HG02588 (cell line): ENCODE results near the gene AMPD2.

Experiments used
- ATAC-seq: cut with Tn5 transposase; IDR thresholded peaks from one replicate; pipeline ENCODE4 v1.9.1; 2021; ENCODE audit warnings: mild to moderate bottlenecking, moderate library complexity; ENCODE audit not compliant: unreplicated experiment

AMPD2 gene

GRCh38 chr1:109630081-109630897 is 10.7 kb downstream of the AMPD2 start:
- ATAC-seq: no peak

DNA sequence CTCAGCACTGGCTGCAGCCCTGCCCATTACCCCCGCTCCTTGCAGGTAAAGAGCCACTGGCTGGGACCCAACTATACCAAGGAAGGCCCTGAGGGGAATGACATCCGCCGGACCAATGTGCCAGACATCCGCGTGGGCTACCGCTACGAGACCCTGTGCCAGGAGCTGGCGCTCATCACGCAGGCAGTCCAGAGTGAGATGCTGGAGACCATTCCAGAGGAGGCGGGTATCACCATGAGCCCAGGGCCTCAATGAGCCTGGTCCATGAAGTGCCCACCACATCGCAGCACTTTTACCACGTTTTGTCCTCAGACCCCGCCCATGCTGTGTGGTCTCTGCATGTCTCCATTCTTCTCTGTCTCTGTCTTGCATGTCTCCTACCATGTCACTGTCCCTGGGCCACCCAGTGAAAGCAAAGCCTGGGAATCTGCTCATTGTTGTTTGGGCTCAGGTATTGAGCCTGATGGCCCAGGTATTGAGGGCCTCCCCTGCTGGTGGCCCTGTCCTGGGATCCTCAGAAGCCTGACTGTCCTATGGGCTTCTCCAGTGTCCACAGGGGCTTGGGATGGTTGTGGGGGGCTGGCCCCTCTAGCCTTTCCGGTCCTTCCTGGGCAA is 11.4 kb downstream of the AMPD2 start:
- ATAC-seq: no peak

- ATAC-seq: no peak
These were observed 12.2 kb downstream of the AMPD2 start for GRCh38 chr1:109631513-109632505.

- no peak for ATAC-seq
These were observed 13.2 kb downstream of the AMPD2 start for GRCh38 chr1:109632671-109633346.

DNA sequence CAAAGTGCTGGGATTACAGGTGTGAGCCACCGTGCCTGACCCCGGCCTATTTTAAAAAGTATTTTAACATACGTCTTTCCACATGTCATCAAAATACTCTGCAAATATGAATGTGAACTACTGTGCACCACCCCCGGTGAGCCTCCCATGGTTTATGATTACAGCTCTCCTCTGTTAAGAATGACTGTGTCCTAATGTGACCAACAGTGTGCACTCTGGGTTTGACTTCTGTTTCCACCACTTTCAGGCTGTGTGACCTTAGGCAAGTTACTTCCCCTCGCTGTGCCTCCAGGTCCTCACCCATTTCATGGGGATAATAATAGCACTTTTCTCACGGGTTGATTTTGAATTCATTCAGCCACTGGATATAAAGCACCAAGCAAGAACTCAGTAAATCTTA is 14.7 kb downstream of the AMPD2 start:
- ATAC-seq: no peak

GRCh38 chr1:109634771-109635750 is 15.4 kb downstream of the AMPD2 start:
- ATAC-seq: no peak

- ATAC-seq: no peak
These were observed 16.2 kb downstream of the AMPD2 start for GRCh38 chr1:109635862-109636200.

DNA sequence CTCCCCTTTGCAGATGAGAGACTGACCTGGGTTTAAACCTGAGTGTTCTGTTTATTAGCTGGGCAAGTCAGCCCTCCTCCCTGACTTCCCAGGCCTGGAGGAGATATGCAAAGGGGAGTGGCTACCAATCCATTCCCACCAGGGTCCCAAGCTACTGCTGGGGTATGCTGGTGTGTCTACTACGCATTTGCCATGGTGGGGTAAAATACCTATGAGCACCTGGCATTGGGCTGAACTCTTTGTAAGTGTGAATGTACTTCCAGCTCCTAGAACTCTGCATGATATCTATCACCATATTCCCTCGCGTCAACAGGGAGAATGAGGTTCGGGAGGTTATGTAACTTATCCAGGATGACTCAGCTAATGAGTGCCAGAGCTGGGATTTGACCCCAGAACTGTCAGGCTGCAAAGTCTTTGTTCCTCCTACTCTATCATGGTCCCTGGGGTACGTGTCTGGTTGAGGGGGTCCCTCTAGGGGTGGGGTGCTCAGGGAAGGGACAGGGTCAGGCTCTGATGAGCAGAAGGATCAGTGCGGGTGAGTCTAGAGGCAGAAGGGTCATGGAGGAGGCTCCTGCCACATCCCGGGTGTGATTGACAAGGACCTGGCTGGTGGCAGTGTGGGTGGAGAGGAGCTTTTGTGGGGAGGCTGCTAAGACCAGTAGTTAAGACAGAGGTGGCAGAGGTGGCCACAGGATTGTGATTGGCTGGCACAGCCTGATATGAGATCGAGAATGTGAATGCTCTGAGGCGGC is 16.7 kb downstream of the AMPD2 start:
- no peak for ATAC-seq

DNA sequence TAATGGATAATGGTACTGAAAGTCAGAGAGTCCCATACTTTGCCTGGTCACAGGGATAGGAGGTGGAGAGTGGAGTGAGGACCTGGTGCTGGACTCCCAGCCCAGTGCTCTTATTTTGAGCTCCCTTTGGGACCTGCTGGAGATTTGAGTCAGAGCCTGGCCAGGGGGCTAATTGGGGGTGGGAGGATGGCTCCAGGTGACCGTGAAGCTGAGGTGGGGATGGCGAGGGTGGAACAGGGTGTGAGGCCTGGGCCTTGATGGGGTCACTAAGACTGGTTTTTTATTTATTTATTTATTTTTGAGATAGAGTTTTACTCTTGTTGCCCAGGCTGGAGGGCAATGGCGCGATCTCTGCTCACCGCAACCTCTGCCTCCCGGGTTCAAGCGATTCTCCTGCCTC is 17.8 kb downstream of the AMPD2 start:
- ATAC-seq: no peak

GRCh38 chr1:109639063-109639840 is 19.6 kb downstream of the AMPD2 start:
- no peak for ATAC-seq

- ATAC-seq: no peak
These were observed 20.2 kb downstream of the AMPD2 start for GRCh38 chr1:109639841-109640184.

DNA sequence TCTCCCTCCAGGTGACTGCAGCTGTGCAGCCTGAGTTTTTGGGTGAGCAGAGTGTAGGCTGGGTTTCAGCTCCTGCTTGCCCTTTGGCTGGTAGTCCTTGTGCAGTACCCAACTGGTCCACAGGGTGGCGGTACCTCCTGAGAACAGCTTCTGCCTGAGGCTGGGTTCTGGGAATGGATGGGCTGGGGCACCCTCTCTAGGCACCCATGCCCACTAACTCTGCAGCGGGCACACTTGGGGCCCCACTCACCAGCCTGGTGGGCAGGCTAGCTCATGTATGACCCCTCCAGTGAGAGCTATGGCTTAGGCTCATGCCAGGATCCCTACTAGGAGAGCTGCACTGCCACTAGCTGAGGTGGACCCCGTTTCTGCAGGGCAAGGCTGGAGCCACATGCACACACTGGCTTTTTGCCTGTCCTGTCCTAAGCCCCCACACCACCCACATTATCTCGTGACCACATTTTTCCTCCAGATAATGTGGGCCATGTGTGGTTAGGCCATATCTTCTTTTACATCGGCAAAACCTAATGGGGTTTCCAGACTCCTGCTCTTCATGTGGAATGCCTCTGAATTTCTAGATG is 20.7 kb downstream of the AMPD2 start:
- peak; percentile 62 for ATAC-seq

- no peak for ATAC-seq
These were observed 21.6 kb downstream of the AMPD2 start for GRCh38 chr1:109641078-109641740.

- ATAC-seq: no peak
These were observed 22.2 kb downstream of the AMPD2 start for GRCh38 chr1:109641861-109642260.

DNA sequence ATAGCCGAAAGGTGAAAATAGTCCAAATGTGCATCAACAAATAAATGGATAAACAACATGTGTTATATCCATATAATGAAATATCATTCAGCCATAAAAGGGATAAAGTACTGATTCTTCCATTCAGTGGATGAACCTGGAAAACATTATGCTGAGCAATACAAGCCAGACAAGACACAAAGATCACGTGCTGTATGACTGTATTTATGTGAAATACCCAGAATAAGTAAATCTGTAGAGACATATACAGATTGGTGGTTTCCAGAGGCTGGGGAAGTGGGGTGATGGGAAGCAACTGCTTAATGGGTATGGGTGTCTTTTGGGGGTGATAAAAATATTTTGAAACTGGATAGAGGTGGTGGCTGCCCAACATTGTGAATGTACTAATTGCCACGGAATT is 23.0 kb downstream of the AMPD2 start:
- no peak for ATAC-seq

DNA sequence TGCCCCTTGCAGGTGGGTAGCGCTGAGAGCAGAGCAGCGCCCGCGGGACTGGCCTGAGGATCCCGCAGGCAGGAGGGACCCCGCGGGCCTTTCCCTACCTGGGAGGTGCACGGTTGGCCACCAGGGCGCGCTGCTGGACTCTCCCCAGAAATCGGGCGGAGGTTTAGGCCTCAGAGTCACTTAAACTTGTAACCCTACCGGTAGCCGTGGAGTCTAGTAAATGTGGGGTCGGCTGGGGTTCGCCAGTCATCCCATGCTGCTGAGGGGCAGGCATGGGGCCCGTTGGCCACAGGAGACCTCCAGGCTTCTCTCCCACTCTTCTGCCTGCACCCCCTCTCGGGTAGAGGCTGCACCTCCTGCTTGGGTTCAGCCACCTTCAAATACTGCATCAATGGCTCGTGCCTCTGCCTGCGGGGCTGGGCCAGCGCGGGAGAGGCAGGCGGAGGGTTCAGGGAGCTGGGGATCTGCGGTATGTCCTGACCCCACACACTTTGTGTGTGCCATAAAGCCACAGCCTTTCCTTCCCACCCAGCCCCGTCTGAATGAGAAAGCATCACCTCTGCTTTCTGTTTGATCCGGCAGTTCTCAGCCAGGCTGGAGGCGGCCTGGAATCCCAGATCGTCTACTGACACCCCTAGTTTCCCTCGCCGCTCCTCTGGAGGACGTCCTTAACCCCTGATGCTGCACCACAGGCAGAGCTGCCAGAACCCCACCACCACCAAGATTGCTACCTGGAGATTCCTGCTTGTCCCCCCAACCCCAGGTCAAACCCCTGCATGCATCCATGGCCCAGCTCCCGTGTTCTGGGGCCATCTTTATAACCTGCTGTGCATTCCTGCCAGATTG is 24.0 kb downstream of the AMPD2 start:
- peak; percentile 80 for ATAC-seq

DNA sequence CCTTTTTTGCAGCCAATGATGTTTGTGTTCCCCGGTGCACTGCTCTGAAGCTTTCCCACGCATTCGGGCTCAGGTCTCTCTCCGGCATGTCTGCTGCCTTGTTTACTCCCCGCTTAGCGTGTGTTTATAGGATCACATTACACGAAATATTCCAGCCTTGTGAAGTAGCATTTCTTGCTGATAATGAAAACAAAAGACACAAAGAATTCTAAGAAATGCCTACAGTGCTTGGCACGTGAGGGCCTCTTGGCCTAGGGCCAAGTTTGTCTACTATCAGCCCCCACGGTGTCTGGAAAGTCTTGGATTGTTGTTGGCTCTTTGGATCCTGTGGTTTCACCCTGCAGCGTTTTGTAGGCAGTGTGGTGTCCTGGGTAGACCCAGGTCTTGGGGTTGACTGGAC is 25.0 kb downstream of the AMPD2 start:
- ATAC-seq: no peak
